GM18867 (cell line): ENCODE results near the gene RLN2.
A peak's percentile ranks its signal among the peaks of the same experiment; 100 is the strongest.

Experiments
- ATAC-seq: cut with Tn5 transposase; IDR thresholded peaks from one replicate; pipeline ENCODE4 v1.9.1; 2021; ENCODE audit warnings: mild to moderate bottlenecking, moderate library complexity; ENCODE audit not compliant: unreplicated experiment

Gene RLN2

DNA sequence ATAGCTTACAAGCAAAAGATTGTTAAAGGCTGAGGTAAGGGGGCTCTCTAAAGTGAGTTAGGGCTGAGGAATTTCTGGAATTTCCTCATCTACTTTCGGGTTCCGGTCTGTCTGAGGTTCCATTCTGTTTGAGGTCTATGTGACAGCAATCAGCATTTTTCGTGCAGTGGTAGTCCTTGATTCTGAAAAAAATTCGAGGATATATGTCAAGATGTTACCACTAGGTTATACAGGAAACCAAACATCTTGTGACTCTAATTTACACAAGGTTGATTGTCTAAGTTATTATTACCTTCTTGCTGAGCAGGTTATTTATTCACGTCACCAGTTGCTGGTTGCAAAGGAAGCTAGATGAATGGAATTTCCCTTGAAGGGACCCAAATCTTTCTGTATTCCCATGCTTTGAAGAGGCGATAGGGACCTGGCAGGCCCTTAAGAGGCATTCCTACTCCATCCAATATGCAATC is 35.2 kb downstream of the RLN2 start:
- no peak for ATAC-seq

DNA sequence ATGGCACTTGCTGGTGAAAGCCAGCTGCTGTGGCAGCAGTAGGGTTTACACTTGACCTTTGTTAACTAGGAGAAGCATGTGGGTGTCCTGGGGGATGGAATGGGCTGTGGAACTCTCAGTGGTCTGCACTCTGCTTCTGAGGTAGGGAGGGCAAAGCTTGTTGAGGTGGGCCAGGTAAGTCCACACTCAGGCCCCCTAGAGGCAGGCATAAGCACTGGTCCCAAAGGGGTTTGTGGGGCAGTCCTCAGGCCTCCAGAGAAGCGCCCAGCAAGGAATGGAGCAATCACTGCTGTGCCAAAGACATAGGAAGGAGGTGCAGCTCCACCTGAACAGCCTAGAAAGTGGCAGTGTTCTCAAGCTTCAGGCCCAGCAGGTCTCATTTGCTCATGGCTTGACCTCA is 38.6 kb downstream of the RLN2 start:
- no peak for ATAC-seq

DNA sequence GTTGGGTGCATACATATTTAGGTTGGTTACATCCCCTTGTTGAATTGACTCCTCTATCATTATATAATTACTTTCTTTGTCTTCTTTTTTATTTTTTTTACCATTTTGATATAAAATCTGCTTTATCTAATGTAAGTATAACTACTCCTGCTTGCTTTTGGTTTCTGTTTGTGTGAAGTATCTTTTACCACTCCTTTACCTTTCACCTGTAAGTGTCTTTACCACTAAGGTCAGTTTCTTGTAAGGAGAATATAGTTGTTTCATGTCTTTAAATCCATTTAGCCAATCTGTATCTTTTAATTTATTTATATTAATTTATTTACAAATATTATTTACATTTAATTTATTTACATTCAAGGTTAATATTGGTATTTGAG is 40.3 kb downstream of the RLN2 start:
- ATAC-seq = peak; percentile 46

GRCh38 chr9:5263351-5264218 is 40.9 kb downstream of the RLN2 start:
- ATAC-seq = peak; percentile 68
